GM13977 (cell line): ENCODE data around the gene NHS.

Experiments used
- DNase-seq: peaks from one replicate; pipeline ENCODE4 v3.0.0; 2012; ENCODE audit warnings: low spot score
- CTCF ChIP-seq: IDR thresholded peaks from 2 replicates; pipeline ENCODE4 v1.5.1; 2012; ENCODE audit warnings: mild to moderate bottlenecking, control low read depth; ENCODE audit not compliant: insufficient read depth; ENCODE audit errors: extremely low read depth, missing control alignments
- in situ Hi-C: fragments of 300-500 bp; cut with MboI; formaldehyde crosslinking; loops from one replicate; pipeline ENCODE4 v1.12.0; 2022; ENCODE audit warnings: low sequenced_read_pairs, low pct_unique_long_range_greater_than_20kb, mixed read lengths, inconsistent platforms; ENCODE audit not compliant: unreplicated experiment

NHS gene

GRCh38 chrX:17633546-17633945 is 258.5 kb downstream of the NHS start:
- in situ Hi-C loops, result no loop called here
- no peak for TF ChIP-seq CTCF
- DNase-seq, result no peak

- no peak for TF ChIP-seq CTCF
- in situ Hi-C loops, result no loop called here
- DNase-seq, result no peak
Observed at GRCh38 chrX:17634542-17635207, 259.7 kb downstream of the NHS start.

GRCh38 chrX:17635231-17635630 is 260.2 kb downstream of the NHS start:
- in situ Hi-C loops, result no loop called here
- no peak for DNase-seq

GRCh38 chrX:17637235-17637634 is 262.2 kb downstream of the NHS start:
- in situ Hi-C loops, result no loop called here
- no peak for TF ChIP-seq CTCF
- DNase-seq, result no peak

More at GRCh38 chrX:17635231-17635630, 260.2 kb downstream of the NHS start:
- TF ChIP-seq CTCF, result no peak

GRCh38 chrX:17638731-17639130 is 263.7 kb downstream of the NHS start:
- in situ Hi-C loops, result no loop called here
- TF ChIP-seq CTCF, result no peak
- DNase-seq, result no peak

- in situ Hi-C loops, result no loop called here
- DNase-seq, result no peak
- TF ChIP-seq CTCF, result no peak
Observed at GRCh38 chrX:17642891-17643290, 267.9 kb downstream of the NHS start.
